Muscle of back (tissue), 11 donors: ENCODE measurements around the gene RNF169. TPM values are rescaled to one million over a fixed set of nuclear protein-coding genes. Genes with fewer than 3 reads are reported as not detected.
"Not testable (repeated sequence)": the region's sequence is repeated elsewhere in the genome, so short reads cannot be mapped to it uniquely, and the experiment has no call there.

Experiments
- DNase-seq, 3 donors: peaks; one replicate each; pipeline versions ENCODE4 v3.0.0 to v3.0.0-alpha.2; 2013
- polyA plus RNA-seq, 10 donors: library from polyadenylated mRNA; unstranded; fragments of 120-200 nt; gene quantifications; one replicate each; pipeline ENCODE4 v1.2.1, GENCODE V29; 2013; ENCODE audit not compliant: insufficient read length in 10 of 10

Gene RNF169
- polyA plus RNA-seq, 10 donors = 8.9 to 14.0 (median 12.2) TPM

- DNase-seq = no peak
Measured at GRCh38 chr11:74819400-74819799, 70.8 kb downstream of the RNF169 start.

- peak in 1 of 3 donors; percentile 75 for DNase-seq
Measured at GRCh38 chr11:74820763-74821162, 72.1 kb downstream of the RNF169 start.

GRCh38 chr11:74822170-74822569 lies 73.5 kb downstream of the RNF169 start:
- DNase-seq = peak in 2 of 3 donors; percentile 13 to 33

GRCh38 chr11:74824285-74824982 lies 75.8 kb downstream of the RNF169 start:
- no peak for DNase-seq

- not testable (repeated sequence) for DNase-seq
Measured at GRCh38 chr11:74825596-74825995, 76.9 kb downstream of the RNF169 start.

- DNase-seq = no peak
Measured at GRCh38 chr11:74826901-74827300, 78.3 kb downstream of the RNF169 start.

GRCh38 chr11:74837191-74837590 lies 88.5 kb downstream of the RNF169 start:
- DNase-seq = no peak

GRCh38 chr11:74838188-74838587 lies 89.5 kb downstream of the RNF169 start:
- DNase-seq = no peak

- no peak for DNase-seq
Measured at GRCh38 chr11:74839446-74839845, 90.8 kb downstream of the RNF169 start.

- no peak for DNase-seq
Measured at GRCh38 chr11:74839971-74840370, 91.3 kb downstream of the RNF169 start.

GRCh38 chr11:74840486-74840885 lies 91.8 kb downstream of the RNF169 start:
- DNase-seq = no peak

- DNase-seq = no peak
Measured at GRCh38 chr11:74842967-74843366, 94.3 kb downstream of the RNF169 start.

GRCh38 chr11:74844072-74844471 lies 95.4 kb downstream of the RNF169 start:
- no peak for DNase-seq

GRCh38 chr11:74844865-74845264 lies 96.2 kb downstream of the RNF169 start:
- DNase-seq = no peak

- DNase-seq = no peak
Measured at GRCh38 chr11:74845978-74846517, 97.4 kb downstream of the RNF169 start.

- no peak for DNase-seq
Measured at GRCh38 chr11:74846770-74847169, 98.1 kb downstream of the RNF169 start.

- DNase-seq = no peak
Measured at GRCh38 chr11:74847395-74847794, 98.7 kb downstream of the RNF169 start.

GRCh38 chr11:74847895-74848294 lies 99.2 kb downstream of the RNF169 start:
- no peak for DNase-seq

GRCh38 chr11:74849525-74850391 lies 101.1 kb downstream of the RNF169 start:
- peak in 1 of 3 donors; percentile 52 for DNase-seq

GRCh38 chr11:74853223-74853622 lies 104.6 kb downstream of the RNF169 start:
- no peak for DNase-seq

- no peak for DNase-seq
Measured at GRCh38 chr11:74860743-74861142, 112.1 kb downstream of the RNF169 start.

GRCh38 chr11:74863410-74863809 lies 114.8 kb downstream of the RNF169 start:
- no peak for DNase-seq

GRCh38 chr11:74866557-74866956 lies 117.9 kb downstream of the RNF169 start:
- DNase-seq = no peak
